H1 (cell line): ENCODE data around the gene AHRR. TPM values are rescaled to one million over a fixed set of nuclear protein-coding genes. Genes with fewer than 3 reads are reported as not detected.

Experiments
- CTCF ChIP-seq, 3 experiments: IDR thresholded peaks; 1 replicate in 2 of 3; 2 replicates in 1 of 3; pipeline versions ENCODE4 v1.5.1 to v1.6.1; 2011; ENCODE audit warnings: low read length in 3 of 3, mild to moderate bottlenecking in 3 of 3, inconsistent platforms in 2 of 3, low read depth in 1 of 3, moderate library complexity in 1 of 3; ENCODE audit not compliant: insufficient read depth in 1 of 3; ENCODE audit errors: control extremely low read depth in 1 of 3
- RAD21 ChIP-seq, 2 experiments: IDR thresholded peaks in 1 of 2; conservative IDR thresholded peaks in 1 of 2; 2 replicates each; pipeline ENCODE4 v1.6.1; 2011; ENCODE audit warnings: low read depth in 2 of 2, low read length in 2 of 2, improper control_type of control experiment in 1 of 2, inconsistent platforms in 1 of 2, mild to moderate bottlenecking in 1 of 2, moderate library complexity in 1 of 2
- RBBP5 ChIP-seq: IDR thresholded peaks from 2 replicates; pipeline ENCODE4 v1.7.1; 2012; ENCODE audit warnings: low read depth, mild to moderate bottlenecking, inconsistent platforms, low read length, moderate library complexity, borderline replicate concordance
- YY1 ChIP-seq: IDR thresholded peaks from 2 replicates; pipeline ENCODE4 v1.6.1; 2011; ENCODE audit warnings: low read depth, mild to moderate bottlenecking, low read length
- polyA plus RNA-seq, 7 experiments: library from polyadenylated mRNA; depleted of rRNA in 3 of 7; stranded (reverse) in 5 of 7; unstranded in 2 of 7; fragments of >200 nt in 5 of 7; fragments of 200-250 nt in 2 of 7; gene quantifications; 1 replicate in 5 of 7; 2 replicates in 1 of 7; 4 replicates in 1 of 7; pipeline versions ENCODE4 v1.2.1 to v1.2.3, GENCODE V29; 2011 to 2013; ENCODE audit warnings: missing spikeins in 2 of 7, mixed read lengths in 2 of 7
- total RNA-seq: library from RNA; stranded (reverse); fragmentation: NEBNext Ultra II Directional; extraction: Animal tissue kit (Norgen Biotek cat#: 25700); gene quantifications from 2 replicates; pipeline ENCODE4 v1.2.1, GENCODE V29; 2021

The AHRR gene
- total and polyA plus RNA-seq, 2 of the 8 experiments (the other 6 are each of a cell fraction or from before 2014, with no cell fraction given), result 0.41 to 0.80 TPM

DNA sequence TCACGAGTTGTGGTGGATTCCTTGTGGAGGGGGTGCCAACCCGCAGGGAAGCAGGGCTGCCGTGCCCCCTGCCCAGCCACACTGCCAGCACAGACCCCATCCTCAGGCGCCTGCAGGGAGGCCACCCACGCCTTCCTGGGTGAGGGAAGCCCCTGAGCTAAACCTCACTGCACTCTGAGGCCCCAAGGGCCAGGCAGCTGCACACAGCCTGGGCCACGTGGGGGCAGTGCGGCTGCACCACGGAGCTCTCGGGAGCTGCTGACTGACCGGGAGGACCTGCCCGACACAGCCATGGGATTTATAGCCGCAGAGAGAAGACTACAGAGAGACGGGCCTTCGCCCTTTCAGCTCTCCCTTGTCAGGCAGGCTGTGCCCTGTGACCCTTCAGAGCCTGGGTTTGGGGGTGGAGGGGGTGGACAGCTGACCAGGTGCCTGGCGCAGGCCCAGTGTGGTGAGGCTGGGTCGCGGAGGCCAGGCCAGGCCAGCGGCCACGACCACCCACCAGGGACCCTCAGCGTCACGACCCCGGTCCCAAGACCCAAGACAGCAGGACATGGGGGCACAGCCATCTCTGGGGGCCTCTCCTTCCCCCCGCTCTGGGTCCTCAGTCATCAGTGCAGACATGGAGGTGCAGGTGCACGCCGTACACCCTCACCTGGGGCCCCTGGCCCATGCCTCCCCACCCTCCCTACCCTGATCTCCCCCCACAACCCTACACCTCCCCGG, 4.3 kb upstream of the AHRR start (continued):
- peak; percentile 95 to 97 for TF ChIP-seq RAD21 (IDR thresholded peaks at IDR 0.05 in 1 of 2, conservative IDR thresholded peaks at IDR 0.05 in 1 of 2; ENCODE audit: low read depth in 2 of 2, low read length in 2 of 2)
- TF ChIP-seq YY1, result 0 out of 2 replicates have a peak, but pooled peaks have one; percentile 57
- peak in 2 of 3 experiments; percentile 92; a peak in 3 of 4 replicates for TF ChIP-seq CTCF (IDR thresholded peaks at IDR 0.05; ENCODE audit: control extremely low read depth in 1 of 3, insufficient read depth in 1 of 3, low read depth in 1 of 3, low read length in 3 of 3)
- TF ChIP-seq RBBP5, result no peak
